Activated CD8-positive, alpha-beta memory T cell treated with anti-CD3 and anti-CD28 coated beads, Interleukin-2, amount 10 ng/mL, durations not matched to agents 7 days and 5 days (primary cell): Measurements from ENCODE around the gene ENPP6. TPM values are rescaled to one million over a fixed set of nuclear protein-coding genes. Genes with fewer than 3 reads are reported as not detected.

Source experiments
- ATAC-seq: fragments of 150-1000 bp; cut with Tn5 transposase; one replicate; pipeline ENCODE4 v1.10.0; 2021; ENCODE audit warnings: moderate library complexity
- CTCF ChIA-PET: fragments of 350-600 bp; sonication (Branson Sonifier 250); formaldehyde crosslinking; loops from one replicate; lab custom pipeline; 2021; ENCODE audit warnings: antibody characterized with exemption; lab: Charles Lee
- DNase-seq: peaks from one replicate; pipeline ENCODE4 v3.0.0-alpha.2; 2020
- H3K27ac Mint-ChIP-seq: one replicate; pipeline ENCODE4 v1.8.0; 2021; ENCODE audit warnings: mild to moderate bottlenecking, mixed read lengths
- H3K27me3 Mint-ChIP-seq: one replicate; pipeline ENCODE4 v1.8.0; 2021; ENCODE audit warnings: mixed read lengths
- H3K36me3 Mint-ChIP-seq: one replicate; pipeline ENCODE4 v1.8.0; 2021; ENCODE audit warnings: mild to moderate bottlenecking, mixed read lengths
- H3K4me1 Mint-ChIP-seq: one replicate; pipeline ENCODE4 v1.8.0; 2021; ENCODE audit warnings: mixed read lengths
- H3K4me3 Mint-ChIP-seq: one replicate; pipeline ENCODE4 v1.8.0; 2021; ENCODE audit warnings: mild to moderate bottlenecking, moderate library complexity, mixed read lengths
- H3K9me3 Mint-ChIP-seq: one replicate; pipeline ENCODE4 v1.8.0; 2022; ENCODE audit warnings: low read depth, mixed read lengths
- total RNA-seq, 2 experiments: library from RNA; stranded (reverse); gene quantifications; one replicate each; pipeline ENCODE4 v1.2.3, GENCODE V29; 2021

ENPP6 gene
- total RNA-seq, 2 experiments from 2014 or later, result 6.2 to 6.9 TPM

DNA sequence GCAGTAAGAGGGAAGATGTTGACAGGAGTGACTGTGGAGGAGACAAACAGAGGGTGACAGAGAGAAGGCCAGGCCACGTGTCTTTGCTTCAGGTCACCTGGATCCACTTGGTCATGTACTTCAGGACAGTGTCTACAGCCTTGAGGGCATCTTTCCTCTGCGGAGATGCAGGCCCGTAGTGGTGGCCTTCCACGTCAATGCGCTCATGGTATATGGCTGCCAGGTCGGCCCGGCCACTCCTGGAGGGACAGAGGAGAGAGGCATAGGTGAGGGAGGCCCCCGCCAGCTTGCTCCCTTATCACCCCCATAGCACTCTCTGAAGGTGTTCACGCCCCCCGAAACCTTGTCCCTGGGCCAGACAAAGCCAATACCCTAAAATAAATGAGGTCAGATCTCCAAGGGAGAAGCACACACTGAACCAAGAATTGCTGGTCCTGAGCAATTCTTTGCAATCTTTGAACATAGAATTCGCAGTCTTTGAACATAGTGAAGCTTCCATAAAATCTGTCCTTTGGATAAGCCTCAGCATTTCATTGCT lies 99.9 kb downstream of the ENPP6 start:
- CTCF ChIA-PET, result no interaction called here
- Mint-ChIP-seq H3K9me3 (no peaks in the 10 kb centered on the region), H3K36me3 (no peaks in the 10 kb centered on the region), H3K4me3 (no peak overlapping the region), H3K27ac (no peak overlapping the region), H3K27me3 (peaks cover 2% of the 10 kb centered on the region), H3K4me1 (no peaks in the 10 kb centered on the region)
- ATAC-seq (no peak), DNase-seq (no peak)

DNA sequence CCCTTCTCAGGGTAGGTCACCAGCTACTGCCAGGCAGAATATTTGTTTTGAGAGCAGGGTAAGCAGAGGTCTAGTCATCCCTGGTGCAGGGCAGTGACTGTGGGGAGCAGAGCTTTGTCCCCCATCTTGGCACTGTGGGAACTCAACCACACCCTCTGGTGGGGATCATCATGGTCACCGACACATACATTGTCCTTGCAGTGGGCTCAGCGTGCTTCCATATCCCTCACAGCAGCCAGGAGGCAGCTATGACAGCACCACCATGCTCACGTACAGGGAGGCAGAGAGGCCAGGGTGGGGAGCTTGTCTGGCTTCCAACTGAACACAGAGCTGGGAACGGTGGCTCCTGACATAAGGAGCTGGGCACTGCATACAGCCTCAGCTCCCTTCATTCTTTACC lies 102.3 kb downstream of the ENPP6 start:
- Mint-ChIP-seq H3K9me3 (no peaks in the 10 kb centered on the region), H3K4me3 (no peak overlapping the region), H3K27me3 (peaks cover 2% of the 10 kb centered on the region), H3K4me1 (no peaks in the 10 kb centered on the region), H3K36me3 (no peaks in the 10 kb centered on the region), H3K27ac (no peak overlapping the region)
- CTCF ChIA-PET, result no interaction called here
- no peak for ATAC-seq
- DNase-seq, result no peak

DNA sequence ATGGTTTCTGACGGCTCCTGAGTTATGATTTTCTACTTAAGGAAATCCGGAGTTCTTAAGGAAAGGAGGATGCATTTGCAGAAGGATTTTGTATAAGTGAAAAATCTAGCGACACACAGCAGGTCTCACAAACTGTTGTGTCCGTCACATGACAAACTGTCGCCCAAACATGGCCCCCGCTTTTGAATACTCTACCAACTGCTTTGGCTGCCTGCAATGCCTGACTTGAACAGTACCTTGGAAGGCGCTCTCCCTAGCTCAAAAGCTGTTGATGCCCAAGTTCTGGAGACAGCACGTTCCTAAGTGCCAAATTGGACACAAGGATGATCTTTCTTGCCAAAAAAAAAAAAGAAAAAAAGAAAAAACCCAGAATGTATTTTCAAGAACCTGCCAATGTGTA lies 103.2 kb downstream of the ENPP6 start:
- H3K27ac Mint-ChIP-seq, result no peak overlapping the region
- CTCF ChIA-PET, result no interaction called here
- H3K27me3 Mint-ChIP-seq, result peaks cover 2% of the 10 kb centered on the region
- no peaks in the 10 kb centered on the region for H3K4me1 Mint-ChIP-seq
- DNase-seq, result no peak
- no peaks in the 10 kb centered on the region for H3K9me3 Mint-ChIP-seq
- no peak overlapping the region for H3K4me3 Mint-ChIP-seq
- no peaks in the 10 kb centered on the region for H3K36me3 Mint-ChIP-seq
- no peak for ATAC-seq

DNA sequence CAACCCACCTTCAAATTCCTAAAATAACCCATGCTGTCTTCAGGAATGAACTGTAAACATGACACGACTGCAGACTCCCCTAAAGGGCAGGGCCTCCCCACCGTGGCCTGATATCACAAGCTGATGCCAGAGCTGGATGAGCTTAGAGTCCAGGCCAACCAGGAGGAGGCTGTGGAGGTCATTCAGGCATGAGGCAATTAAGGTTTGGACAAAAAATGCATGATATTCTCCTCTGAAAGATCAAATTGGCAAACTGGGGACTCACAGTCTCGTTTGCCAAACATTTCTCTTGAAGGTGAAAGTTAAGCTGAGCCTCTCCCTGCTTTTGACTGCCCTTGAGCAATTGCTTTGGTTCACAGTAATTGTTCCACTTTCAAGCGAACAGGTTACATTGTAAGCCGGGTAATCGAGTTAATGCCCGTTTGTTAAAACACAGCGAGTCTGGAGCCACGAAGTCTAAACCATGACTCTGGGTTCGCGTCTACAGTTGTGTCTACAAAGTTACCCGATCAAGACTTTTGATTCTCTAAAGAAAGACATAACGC lies 105.6 kb downstream of the ENPP6 start:
- Mint-ChIP-seq H3K4me1 (no peaks in the 10 kb centered on the region), H3K27me3 (peaks cover 2% of the 10 kb centered on the region), H3K36me3 (no peaks in the 10 kb centered on the region), H3K4me3 (no peak overlapping the region), H3K27ac (no peak overlapping the region), H3K9me3 (no peaks in the 10 kb centered on the region)
- DNase-seq, result no peak
- CTCF ChIA-PET, result interaction anchor here (0.7 kb wide), 1 partner anchor 668 kb away, joined by 3 read pairs; no protein-coding TSS in a partner anchor
- no peak for ATAC-seq

DNA sequence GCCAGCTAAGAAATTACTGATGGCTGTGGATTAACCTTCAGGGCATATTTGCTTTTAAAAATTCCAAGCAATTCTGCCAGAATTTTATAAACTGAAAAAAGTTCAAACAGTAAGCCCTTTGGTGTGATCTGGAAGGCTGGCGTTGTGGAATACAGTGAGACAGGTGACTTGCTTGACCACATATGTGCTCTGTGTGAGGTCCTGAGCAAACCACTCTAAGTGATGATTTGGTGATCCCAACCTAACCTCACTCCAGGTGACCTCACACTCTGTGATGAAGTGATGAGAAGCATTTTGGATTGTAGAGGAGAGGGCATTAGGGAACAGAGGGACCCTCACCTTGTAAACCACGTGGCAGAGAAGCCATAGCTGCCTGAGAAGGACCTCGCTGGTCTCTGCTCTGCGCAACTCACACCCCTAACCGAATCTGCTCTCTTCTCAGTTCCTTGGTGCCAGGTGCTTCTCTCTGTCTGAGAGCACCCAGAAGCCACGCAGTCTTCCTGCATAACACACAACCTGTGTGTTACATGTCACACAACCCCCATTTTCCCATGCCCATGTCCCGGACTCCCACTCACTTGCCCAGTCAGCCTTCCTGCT lies 106.3 kb downstream of the ENPP6 start:
- ATAC-seq, result no peak
- CTCF ChIA-PET, result interaction anchor here (0.7 kb wide), 1 partner anchor 669 kb away, joined by 3 read pairs; no protein-coding TSS in a partner anchor
- no peaks in the 10 kb centered on the region for H3K9me3 Mint-ChIP-seq

DNA sequence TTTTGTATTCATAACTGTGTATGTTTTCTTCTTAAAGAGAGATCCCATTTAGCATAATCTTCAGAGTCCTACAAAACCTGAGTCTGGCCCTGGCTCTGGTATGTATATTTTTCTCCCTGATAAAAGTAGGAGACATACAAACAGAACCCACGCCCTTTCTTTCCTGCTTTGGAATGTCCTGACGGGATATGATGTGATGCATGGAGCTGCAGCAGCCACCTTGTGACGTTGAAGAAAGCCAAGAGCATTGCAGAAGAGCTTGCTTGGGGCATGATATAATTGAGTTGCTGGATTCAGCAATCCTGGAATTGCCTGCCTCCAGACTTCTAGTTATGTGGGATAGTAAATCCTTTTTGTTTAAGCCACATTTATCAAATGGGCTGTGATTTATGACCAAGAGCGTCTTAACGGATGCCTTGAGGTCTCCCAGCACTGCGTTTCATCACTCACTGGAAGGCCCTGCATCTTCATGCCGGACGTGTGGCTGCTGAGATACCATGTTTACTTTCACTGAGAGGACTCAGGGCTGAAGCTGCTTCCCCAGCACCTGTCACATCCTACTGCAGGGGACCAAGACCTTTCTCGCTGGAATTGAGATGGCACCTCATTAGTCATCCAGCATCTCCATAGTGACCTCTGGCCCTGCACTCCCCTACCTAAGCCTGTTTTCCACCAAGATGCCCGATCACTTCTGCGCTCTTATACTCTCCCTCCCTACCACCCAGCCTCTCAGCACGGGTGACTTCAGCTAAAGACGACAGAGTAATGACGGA lies 107.0 kb downstream of the ENPP6 start:
- CTCF ChIA-PET, result no interaction called here
- H3K4me3 Mint-ChIP-seq, result no peak overlapping the region

More for the DNA sequence above, 106.3 kb downstream of the ENPP6 start:
- peaks cover 2% of the 10 kb centered on the region for H3K27me3 Mint-ChIP-seq
- H3K36me3 Mint-ChIP-seq, result no peaks in the 10 kb centered on the region
- DNase-seq, result no peak
- no peaks in the 10 kb centered on the region for H3K4me1 Mint-ChIP-seq
- no peak overlapping the region for H3K4me3 Mint-ChIP-seq
- no peak overlapping the region for H3K27ac Mint-ChIP-seq

DNA sequence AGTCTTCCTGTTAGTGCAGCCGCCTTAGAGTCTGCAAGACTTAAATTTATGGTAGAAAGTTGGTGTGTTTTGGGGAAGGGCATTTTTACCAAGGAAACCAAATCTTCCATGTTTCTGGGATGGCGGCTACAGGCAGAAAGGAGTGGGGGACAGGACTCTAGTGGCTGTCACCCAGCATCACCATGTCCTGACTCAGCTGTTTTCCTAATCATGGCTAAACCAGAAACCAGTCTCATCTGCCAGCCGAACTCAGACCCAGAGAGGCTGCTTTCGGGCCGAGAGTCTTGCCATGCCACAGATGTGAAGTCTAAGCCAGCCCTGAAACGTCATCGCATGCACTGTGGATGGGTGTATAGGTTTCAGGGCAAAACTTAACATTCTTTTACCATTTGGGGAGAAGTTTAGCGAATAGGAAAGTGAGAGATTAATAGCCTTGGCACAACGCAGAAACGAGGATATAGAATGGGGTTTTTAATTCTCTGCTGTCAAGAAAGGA lies 109.6 kb downstream of the ENPP6 start:
- DNase-seq (no peak), ATAC-seq (no peak)
- CTCF ChIA-PET, result no interaction called here
- H3K9me3 Mint-ChIP-seq, result no peaks in the 10 kb centered on the region
- H3K36me3 Mint-ChIP-seq, result no peaks in the 10 kb centered on the region
- no peaks in the 10 kb centered on the region for H3K27me3 Mint-ChIP-seq
- no peaks in the 10 kb centered on the region for H3K4me1 Mint-ChIP-seq
- no peak overlapping the region for H3K4me3 Mint-ChIP-seq
- no peak overlapping the region for H3K27ac Mint-ChIP-seq

More for the DNA sequence above, 107.0 kb downstream of the ENPP6 start:
- peaks cover 2% of the 10 kb centered on the region for H3K27me3 Mint-ChIP-seq
- no peak overlapping the region for H3K27ac Mint-ChIP-seq
- no peaks in the 10 kb centered on the region for H3K9me3 Mint-ChIP-seq
- no peaks in the 10 kb centered on the region for H3K4me1 Mint-ChIP-seq
- DNase-seq (no peak), ATAC-seq (no peak)
- no peaks in the 10 kb centered on the region for H3K36me3 Mint-ChIP-seq

DNA sequence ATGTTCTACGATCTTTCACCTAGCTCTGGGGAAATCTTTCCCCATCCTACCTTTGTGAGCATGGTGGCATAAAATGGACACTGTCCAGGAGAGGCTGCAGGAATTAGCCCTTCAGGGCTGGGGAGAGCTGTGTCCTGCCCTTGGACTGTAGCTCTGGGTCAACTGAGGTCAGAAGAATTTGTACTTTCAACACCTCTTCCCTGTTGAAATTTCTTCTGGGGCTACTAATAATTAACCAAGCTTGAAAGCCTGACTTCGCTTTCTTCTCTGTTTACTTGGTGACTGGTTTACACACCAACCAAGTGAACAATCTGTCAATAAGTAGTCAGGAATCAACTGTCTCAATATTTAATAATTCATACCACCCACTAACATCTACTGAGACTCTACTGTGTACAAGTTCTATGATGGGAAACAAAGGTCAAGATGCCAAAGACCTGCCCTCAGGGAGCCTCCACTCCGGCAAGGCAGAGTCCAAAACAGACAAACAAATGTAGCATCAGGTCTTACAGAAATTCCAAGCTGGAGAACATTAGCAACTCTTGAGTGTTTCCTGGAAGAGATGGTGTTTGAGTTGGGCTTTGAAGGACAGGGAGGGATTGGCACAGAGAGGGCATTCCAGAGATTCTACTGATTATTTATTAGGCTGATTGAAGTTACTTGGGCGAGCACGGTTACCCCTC lies 113.1 kb downstream of the ENPP6 start:
- Mint-ChIP-seq H3K27ac (no peak overlapping the region), H3K9me3 (no peaks in the 10 kb centered on the region), H3K4me1 (no peaks in the 10 kb centered on the region), H3K27me3 (no peaks in the 10 kb centered on the region), H3K4me3 (no peak overlapping the region), H3K36me3 (no peaks in the 10 kb centered on the region)
- DNase-seq, result no peak
- CTCF ChIA-PET, result no interaction called here
- ATAC-seq, result no peak

DNA sequence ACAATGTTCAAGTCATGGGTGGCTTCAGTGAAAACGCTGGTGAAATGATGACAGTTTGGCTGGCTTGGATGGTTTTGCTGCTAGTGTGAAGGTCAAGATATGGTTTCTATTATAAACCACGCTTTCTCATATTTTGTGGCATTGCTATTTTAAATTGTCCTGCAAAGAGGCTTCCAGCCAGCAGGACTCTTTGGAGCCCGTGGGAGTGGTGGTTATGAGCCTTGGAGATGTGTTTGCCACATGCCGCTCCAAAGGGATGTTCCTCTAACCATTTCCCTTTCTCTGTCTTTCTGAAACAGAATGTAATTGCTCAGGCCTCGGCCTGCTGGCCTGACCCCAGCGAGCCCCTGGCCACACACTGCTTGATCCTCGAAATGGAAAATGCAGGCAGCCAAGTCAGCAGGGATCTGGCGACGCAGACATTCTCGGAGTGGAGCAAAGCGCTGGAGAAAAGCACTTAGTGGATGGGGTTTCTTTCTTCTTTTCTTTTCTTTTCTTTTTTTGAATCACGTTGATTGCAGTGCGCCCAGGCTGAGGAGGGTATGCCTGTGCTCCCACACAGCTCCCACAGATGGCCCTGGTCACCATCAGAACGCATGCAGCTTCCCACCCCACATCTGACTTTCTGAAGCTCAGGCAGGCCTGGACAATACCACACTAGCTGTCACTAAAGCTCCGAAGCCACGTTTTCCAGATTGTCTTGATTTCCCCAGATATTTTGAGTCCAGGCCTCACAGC lies 114.0 kb downstream of the ENPP6 start:
- H3K27ac Mint-ChIP-seq, result no peak overlapping the region
- DNase-seq (no peak), ATAC-seq (no peak)

DNA sequence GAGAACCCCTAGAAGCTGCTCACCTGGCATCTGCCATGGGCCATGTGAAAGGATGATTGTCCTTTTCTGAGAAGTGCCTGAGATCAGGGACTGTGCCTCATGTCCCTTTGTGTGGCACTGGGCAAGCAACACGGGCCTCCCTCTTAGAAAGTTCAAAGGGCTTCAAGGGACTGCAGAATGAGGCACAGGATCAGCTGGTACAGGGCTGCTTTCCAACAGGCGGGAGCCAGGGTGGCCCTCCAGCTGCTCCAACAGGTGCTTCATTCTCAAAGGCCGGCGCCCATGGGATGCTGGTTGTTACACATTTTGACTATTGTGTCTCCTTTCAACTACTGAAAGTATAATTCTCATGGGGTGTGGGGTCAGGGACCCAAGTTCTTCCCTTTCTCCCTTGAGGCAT lies 114.7 kb downstream of the ENPP6 start:
- peaks cover 3% of the 10 kb centered on the region for H3K27me3 Mint-ChIP-seq
- no peaks in the 10 kb centered on the region for H3K4me1 Mint-ChIP-seq
- CTCF ChIA-PET, result no interaction called here
- DNase-seq (no peak), ATAC-seq (no peak)
- H3K36me3 Mint-ChIP-seq, result no peaks in the 10 kb centered on the region
- H3K9me3 Mint-ChIP-seq, result no peaks in the 10 kb centered on the region
- no peak overlapping the region for H3K27ac Mint-ChIP-seq
- H3K4me3 Mint-ChIP-seq, result no peak overlapping the region

More for the DNA sequence above, 114.0 kb downstream of the ENPP6 start:
- H3K9me3 Mint-ChIP-seq, result no peaks in the 10 kb centered on the region
- CTCF ChIA-PET, result no interaction called here
- no peaks in the 10 kb centered on the region for H3K36me3 Mint-ChIP-seq
- H3K4me1 Mint-ChIP-seq, result no peaks in the 10 kb centered on the region
- H3K27me3 Mint-ChIP-seq, result no peaks in the 10 kb centered on the region
- no peak overlapping the region for H3K4me3 Mint-ChIP-seq

DNA sequence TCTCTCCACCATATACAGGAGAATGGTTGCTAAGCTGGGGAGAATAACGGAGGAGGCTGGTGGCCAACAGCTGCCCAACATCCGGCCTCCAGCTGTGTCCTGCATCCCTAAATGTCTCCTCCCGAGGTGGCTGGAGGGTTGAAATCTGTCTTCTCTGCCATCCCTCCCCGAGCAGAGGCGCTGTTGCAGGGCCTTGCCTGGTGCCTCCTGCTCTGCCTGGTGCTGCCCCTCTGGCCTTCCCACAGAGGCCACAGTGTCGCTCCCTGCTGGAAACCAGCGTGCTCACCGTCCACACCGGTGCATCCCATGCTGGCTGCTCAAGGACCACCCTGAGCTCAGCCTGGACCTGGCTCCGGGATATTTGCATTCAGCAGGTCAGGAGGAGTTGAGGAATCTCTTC lies 115.2 kb downstream of the ENPP6 start:
- H3K27ac Mint-ChIP-seq, result no peak overlapping the region
- ATAC-seq (no peak), DNase-seq (no peak)
- H3K36me3 Mint-ChIP-seq, result no peaks in the 10 kb centered on the region
- peaks cover 3% of the 10 kb centered on the region for H3K27me3 Mint-ChIP-seq
- CTCF ChIA-PET, result no interaction called here
- H3K4me1 Mint-ChIP-seq, result peaks cover 4% of the 10 kb centered on the region
- no peak overlapping the region for H3K4me3 Mint-ChIP-seq
- H3K9me3 Mint-ChIP-seq, result no peaks in the 10 kb centered on the region

DNA sequence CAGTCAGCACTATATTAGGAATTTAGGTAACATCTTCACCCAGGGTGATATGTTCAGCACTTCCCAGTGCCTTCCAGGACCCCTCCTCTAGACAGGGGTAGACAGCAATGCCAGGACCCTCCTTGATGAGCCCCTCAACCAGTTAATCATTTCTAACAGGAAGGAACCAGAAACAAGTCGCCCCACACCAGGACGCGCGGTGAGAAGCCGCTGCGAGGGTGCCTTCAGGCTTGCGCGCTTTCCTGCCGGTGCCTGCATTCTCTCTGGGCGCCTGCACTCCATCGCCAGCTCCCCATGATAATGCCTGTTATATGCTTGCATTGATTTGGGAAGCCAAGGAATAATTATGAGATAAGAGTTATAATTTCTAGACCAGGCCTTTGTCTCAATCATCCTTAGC lies 116.0 kb downstream of the ENPP6 start:
- Mint-ChIP-seq H3K4me1 (peaks cover 9% of the 10 kb centered on the region), H3K27me3 (peaks cover 8% of the 10 kb centered on the region)

More for the DNA sequence above, 116.0 kb downstream of the ENPP6 start:
- ATAC-seq (no peak), DNase-seq (no peak)
- CTCF ChIA-PET, result no interaction called here
- Mint-ChIP-seq H3K27ac (no peak overlapping the region), H3K9me3 (no peaks in the 10 kb centered on the region), H3K36me3 (no peaks in the 10 kb centered on the region), H3K4me3 (no peak overlapping the region)
